ENCODE measurements around the gene TCEANC2.

The TCEANC2 gene

GRCh38 chr1:54105080-54105479 is 51.7 kb downstream of the TCEANC2 start:
- TF ChIP-seq RAD21 (IDR thresholded peaks at IDR 0.05; ENCODE audit: low read depth) (no peak), NFIC (IDR thresholded peaks at IDR 0.05) (no peak), ZBTB7A (IDR thresholded peaks at IDR 0.05; ENCODE audit: low read depth) (no peak)
- TF ChIP-seq, protein P1, sequence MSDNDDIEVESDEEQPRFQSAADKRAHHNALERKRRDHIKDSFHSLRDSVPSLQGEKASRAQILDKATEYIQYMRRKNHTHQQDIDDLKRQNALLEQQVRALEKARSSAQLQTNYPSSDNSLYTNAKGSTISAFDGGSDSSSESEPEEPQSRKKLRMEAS (IDR thresholded peaks at IDR 0.05) = no peak

GRCh38 chr1:54105736-54106269 is 52.4 kb downstream of the TCEANC2 start:
- TF ChIP-seq NFIC (IDR thresholded peaks at IDR 0.05) (no peak), EP300 (IDR thresholded peaks at IDR 0.05; ENCODE audit: borderline replicate concordance) (no peak), TCF12 (IDR thresholded peaks at IDR 0.05; ENCODE audit: low read depth) (no peak), RAD21 (IDR thresholded peaks at IDR 0.05; ENCODE audit: low read depth) (no peak), TAF1 (IDR thresholded peaks at IDR 0.05; ENCODE audit: low read depth) (no peak), FOXM1 (IDR thresholded peaks at IDR 0.05; ENCODE audit: borderline replicate concordance, low read depth) (no peak), EGR1 (IDR thresholded peaks at IDR 0.05) (no peak), YY1 (IDR thresholded peaks at IDR 0.05; ENCODE audit: low read depth) (no peak)
- TF ChIP-seq, protein P2, sequence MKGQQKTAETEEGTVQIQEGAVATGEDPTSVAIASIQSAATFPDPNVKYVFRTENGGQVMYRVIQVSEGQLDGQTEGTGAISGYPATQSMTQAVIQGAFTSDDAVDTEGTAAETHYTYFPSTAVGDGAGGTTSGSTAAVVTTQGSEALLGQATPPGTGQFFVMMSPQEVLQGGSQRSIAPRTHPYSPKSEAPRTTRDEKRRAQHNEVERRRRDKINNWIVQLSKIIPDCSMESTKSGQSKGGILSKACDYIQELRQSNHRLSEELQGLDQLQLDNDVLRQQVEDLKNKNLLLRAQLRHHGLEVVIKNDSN (IDR thresholded peaks at IDR 0.05) = no peak
- TF ChIP-seq, protein P1 (IDR thresholded peaks at IDR 0.05) = no peak

DNA sequence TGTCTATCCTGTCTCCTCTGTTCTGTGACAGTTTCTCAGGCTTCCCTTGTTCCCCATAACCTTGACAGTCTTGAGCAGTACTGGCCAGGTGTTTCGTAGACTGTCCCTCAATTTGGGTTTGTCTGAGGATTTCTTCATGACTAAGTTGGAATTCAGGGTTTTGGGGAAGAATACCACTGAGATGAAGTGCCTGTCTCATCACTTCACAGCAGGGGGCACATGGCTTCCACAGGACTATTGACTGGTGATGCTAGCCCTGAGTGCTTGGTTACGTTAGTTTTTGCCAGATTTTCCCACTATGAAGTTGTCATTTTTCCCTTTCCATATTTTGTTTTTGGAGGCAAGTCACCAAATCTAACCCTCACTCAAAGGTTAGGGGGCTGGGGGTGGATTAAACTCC is 53.7 kb downstream of the TCEANC2 start:
- no peak for TF ChIP-seq RAD21 (IDR thresholded peaks at IDR 0.05; ENCODE audit: low read depth)
- no peak for TF ChIP-seq CREB1 (IDR thresholded peaks at IDR 0.05; ENCODE audit: low read depth)
- TF ChIP-seq, protein P2 (IDR thresholded peaks at IDR 0.05) = no peak
- no peak for TF ChIP-seq EGR1 (IDR thresholded peaks at IDR 0.05)
- no peak for TF ChIP-seq NFIC (IDR thresholded peaks at IDR 0.05)
- no peak for TF ChIP-seq YY1 (IDR thresholded peaks at IDR 0.05; ENCODE audit: low read depth)
- no peak for TF ChIP-seq CEBPB (IDR thresholded peaks at IDR 0.05)
- TF ChIP-seq, protein P1 (IDR thresholded peaks at IDR 0.05) = no peak
- TF ChIP-seq FOXM1 (IDR thresholded peaks at IDR 0.05; ENCODE audit: borderline replicate concordance, low read depth) = no peak
- TF ChIP-seq, protein P3, sequence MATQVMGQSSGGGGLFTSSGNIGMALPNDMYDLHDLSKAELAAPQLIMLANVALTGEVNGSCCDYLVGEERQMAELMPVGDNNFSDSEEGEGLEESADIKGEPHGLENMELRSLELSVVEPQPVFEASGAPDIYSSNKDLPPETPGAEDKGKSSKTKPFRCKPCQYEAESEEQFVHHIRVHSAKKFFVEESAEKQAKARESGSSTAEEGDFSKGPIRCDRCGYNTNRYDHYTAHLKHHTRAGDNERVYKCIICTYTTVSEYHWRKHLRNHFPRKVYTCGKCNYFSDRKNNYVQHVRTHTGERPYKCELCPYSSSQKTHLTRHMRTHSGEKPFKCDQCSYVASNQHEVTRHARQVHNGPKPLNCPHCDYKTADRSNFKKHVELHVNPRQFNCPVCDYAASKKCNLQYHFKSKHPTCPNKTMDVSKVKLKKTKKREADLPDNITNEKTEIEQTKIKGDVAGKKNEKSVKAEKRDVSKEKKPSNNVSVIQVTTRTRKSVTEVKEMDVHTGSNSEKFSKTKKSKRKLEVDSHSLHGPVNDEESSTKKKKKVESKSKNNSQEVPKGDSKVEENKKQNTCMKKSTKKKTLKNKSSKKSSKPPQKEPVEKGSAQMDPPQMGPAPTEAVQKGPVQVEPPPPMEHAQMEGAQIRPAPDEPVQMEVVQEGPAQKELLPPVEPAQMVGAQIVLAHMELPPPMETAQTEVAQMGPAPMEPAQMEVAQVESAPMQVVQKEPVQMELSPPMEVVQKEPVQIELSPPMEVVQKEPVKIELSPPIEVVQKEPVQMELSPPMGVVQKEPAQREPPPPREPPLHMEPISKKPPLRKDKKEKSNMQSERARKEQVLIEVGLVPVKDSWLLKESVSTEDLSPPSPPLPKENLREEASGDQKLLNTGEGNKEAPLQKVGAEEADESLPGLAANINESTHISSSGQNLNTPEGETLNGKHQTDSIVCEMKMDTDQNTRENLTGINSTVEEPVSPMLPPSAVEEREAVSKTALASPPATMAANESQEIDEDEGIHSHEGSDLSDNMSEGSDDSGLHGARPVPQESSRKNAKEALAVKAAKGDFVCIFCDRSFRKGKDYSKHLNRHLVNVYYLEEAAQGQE (IDR thresholded peaks at IDR 0.05; ENCODE audit: low read depth) = no peak
- TF ChIP-seq TEAD4 (IDR thresholded peaks at IDR 0.05) = no peak
- no peak for TF ChIP-seq ZBTB7A (IDR thresholded peaks at IDR 0.05; ENCODE audit: low read depth)
- no peak for TF ChIP-seq TAF1 (IDR thresholded peaks at IDR 0.05; ENCODE audit: low read depth)
- TF ChIP-seq EP300 (IDR thresholded peaks at IDR 0.05; ENCODE audit: borderline replicate concordance) = no peak
- TF ChIP-seq TCF12 (IDR thresholded peaks at IDR 0.05; ENCODE audit: low read depth) = no peak

GRCh38 chr1:54108156-54108555 is 54.7 kb downstream of the TCEANC2 start:
- no peak for TF ChIP-seq EP300 (IDR thresholded peaks at IDR 0.05; ENCODE audit: borderline replicate concordance)
- TF ChIP-seq, protein P3 (IDR thresholded peaks at IDR 0.05; ENCODE audit: low read depth) = no peak
- TF ChIP-seq RAD21 (IDR thresholded peaks at IDR 0.05; ENCODE audit: low read depth) = no peak
- no peak for TF ChIP-seq TCF12 (IDR thresholded peaks at IDR 0.05; ENCODE audit: low read depth)
- no peak for TF ChIP-seq NFIC (IDR thresholded peaks at IDR 0.05)
- TF ChIP-seq, protein P1 (IDR thresholded peaks at IDR 0.05) = no peak
- no peak for TF ChIP-seq TAF1 (IDR thresholded peaks at IDR 0.05; ENCODE audit: low read depth)

DNA sequence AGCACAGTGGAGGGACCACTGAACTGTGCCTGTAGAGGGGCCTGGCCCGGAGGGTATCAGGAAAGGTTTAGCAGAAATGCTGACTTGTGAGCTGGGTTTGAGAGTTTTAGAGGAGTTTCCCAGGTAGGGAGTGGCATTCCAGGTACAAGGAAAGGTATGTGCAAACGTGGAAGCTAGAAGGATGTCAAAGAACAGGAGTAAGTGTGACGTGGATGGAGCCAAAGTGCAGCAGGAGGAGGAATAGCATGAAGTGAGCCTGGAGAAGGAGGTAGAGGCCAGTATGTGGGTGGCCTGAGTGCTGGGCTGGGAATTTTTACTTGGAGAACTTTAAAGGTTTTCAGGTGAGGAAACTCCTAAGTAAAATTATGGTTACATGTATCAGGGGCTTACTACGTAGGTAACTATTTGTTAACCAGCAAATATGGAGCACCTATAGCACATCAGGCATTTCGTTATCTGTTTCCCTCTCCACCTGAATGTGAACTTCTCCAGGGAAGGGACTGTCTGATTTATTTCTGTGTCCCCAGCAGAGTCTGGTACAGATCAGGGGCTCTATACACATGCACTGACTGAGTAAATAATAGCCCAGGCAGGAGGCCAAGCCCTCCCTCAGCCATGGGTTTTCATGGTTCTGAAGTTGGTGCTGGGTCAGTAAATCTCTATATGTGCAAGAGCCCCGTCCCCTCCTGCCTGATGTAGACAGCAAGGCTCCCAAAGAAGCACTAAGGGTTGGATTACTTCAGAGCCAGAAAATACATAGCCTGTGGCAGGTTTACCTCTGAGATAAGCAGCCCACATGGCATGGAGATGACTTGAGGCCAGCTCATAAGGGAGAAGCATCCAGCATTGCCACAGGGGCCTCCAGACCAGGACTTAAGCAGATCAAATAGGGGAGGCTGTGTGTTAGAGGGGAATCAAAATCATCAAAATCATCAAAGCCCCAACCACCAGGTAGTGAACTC is 56.0 kb downstream of the TCEANC2 start:
- TF ChIP-seq CEBPB (IDR thresholded peaks at IDR 0.05) (no peak), NFIC (IDR thresholded peaks at IDR 0.05) (no peak), CREB1 (IDR thresholded peaks at IDR 0.05; ENCODE audit: low read depth) (no peak), TEAD4 (IDR thresholded peaks at IDR 0.05) (no peak), EGR1 (IDR thresholded peaks at IDR 0.05) (no peak)
- TF ChIP-seq, protein P1 (IDR thresholded peaks at IDR 0.05) = no peak
- TF ChIP-seq, protein P3 (IDR thresholded peaks at IDR 0.05; ENCODE audit: low read depth) = no peak
- TF ChIP-seq, protein P2 (IDR thresholded peaks at IDR 0.05) = no peak

All from Ishikawa (cell line).